NCI-H2227 (cell line): ENCODE data around the gene CDCA5.
A peak's percentile ranks its signal among the peaks of the same experiment; 100 is the strongest.

Experiments
- DNase-seq: peaks from one replicate; lab custom pipeline; 2025; ENCODE audit not compliant: unreplicated experiment; lab: John Stamatoyannopoulos, UW

Gene CDCA5

DNA sequence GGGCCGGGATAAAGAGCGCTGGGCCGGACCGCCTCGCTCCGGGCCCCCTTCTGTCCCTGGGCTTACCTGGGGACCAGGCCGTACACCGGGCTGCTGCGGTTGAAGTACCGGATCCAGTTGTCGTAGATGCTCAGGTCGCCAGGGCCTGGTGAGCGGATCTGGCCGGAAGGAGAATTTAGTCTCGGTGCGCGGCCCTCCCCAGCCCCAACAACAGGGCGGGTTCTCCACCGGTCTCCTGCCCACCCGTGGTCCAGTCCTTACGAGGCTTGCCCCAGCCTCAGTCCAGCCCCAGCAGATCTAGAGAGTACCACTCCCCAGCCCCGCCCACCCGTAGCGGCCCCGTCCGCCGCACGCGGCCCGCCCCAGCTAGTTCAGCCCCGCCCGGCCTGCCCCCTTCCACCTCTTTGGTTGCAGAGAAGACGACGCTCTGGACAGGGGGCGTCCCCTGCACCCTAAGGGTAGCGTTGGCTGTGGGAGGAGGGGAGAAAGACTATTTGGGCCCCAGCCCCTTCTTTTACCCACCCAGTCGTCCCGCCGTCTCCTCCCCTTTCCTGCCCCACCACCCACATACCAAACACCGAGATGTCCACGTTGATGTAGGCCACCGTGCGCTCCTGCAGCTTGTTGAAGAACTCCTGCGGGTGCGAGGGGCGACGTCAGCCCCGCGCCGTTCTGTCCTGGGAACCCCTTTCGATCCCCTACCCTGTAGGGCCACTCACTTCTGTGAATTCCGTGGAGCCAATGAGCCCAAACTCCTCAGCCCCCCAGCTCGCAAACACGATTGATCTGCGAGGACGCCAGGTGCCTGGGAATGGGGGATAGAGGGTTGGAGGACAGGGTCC is 36.0 kb downstream of the CDCA5 start:
- no peak for DNase-seq

DNA sequence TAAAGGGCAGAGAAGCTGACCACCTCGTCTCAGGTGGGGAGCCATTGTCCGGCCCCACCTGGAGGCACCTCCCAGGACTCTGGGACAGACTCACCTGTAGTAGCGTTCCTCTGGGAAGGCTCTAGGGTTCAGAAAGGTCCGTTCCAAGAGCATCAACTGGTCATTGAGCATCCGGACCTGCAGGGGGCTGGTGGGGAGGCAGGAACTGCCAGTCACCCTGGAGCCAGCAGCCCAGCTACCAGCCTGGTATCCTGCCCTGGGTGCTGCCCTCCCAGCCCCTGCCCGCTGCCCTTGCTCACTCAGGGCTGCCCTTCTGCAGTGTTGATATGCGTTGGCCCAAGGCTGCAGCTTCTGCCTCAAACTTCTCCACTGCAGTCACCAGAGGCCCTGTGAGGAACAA is 38.1 kb downstream of the CDCA5 start:
- no peak for DNase-seq

DNA sequence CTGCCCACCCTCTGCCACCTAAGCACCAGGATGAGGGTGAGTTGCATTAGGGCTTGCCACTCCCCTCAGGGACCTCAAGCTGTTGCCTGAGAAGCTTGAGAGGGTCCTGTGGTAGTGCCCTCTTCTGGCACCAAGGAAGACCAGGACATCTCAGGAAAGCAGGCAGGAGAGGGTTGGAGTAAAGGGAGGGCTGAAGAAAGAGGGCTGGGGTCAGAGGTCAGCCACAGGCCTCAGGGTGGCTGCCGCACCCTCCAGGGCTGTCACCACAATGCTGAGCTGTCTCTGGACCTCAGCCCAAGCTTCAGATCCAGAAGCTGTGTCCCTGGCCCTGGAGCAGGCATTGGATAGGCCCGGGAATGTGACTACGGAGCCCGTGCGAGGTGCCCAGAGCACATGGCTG is 38.8 kb downstream of the CDCA5 start:
- no peak for DNase-seq

DNA sequence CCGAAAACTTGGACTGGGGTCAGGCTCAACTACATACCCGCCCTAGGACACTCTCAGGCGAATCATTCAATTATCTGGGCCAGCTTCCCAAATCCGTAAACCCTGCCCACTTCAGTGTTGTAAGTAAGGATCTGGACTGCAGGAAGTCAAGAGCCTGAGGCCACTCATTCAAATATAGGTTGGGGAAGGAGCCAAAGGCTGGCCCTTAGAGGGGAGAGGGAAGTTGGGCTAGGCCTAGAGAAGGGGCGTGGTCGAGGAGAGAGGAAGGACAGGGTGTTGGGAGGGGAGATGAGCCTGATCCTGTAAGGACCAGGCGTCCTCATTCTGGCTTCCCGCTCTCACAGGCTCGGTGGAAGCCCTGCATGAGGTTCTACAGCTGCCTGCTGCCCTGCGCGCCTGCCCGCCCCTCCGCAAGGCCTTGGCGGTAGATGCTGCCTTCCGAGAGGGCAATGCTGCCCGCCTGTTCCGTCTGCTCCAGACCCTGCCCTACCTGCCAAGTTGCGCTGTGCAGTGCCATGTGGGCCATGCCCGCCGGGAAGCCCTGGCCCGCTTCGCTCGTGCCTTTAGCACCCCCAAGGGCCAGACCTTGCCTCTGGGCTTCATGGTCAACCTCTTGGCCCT is 39.8 kb downstream of the CDCA5 start:
- DNase-seq, result no peak

DNA sequence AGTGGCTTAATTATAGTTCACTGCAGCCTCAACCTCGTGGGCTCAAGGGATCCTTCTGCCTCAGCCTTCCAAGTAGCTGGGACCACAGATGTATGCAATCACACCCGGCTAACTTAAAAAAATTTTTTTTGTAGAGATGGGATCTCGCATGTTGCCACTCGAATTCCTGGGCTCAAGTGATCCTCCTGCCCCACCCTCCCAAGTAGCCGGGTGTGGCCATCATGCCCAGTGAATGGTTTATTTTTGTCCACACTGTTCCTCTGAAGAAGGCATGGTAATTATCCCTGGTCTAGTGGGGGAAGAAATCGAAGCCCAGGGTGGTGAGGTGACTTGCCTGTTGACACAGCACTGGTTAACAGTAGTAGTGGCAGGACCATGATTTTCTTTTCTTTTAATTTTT is 40.9 kb downstream of the CDCA5 start:
- no peak for DNase-seq

DNA sequence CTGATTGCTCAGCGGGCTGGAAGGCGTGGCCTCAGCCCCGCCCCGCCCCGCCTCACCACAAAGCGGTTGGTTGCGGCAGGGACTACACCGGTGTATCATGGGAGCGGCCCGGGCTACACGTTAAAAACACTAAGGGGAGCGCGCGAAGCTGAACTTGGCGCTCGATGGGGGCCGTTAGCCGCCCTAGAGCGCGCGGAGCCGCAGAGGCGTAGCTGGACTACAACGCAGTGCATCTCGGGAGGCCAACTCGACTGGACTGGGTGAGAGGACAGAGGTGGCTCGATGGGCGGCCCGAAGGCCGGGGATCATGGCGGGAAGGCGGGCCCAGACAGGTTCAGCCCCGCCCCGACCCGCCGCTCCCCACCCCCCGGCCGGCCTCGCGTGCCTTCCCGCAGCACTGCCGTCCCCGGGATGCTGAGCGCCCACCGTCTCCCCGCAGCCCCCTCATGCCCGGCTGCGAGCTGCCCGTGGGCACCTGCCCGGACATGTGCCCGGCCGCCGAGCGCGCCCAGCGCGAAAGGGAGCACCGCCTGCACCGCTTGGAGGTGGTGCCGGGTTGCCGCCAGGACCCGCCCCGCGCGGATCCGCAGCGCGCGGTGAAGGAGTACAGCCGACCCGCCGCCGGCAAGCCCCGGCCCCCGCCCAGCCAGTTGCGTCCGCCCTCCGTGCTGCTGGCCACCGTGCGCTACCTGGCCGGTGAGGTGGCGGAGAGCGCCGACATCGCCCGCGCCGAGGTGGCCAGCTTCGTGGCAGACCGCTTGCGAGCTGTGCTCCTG is 42.8 kb downstream of the CDCA5 start, which contains the start of gene SAC3D1:
TSS of gene SAC3D1 (plus strand) at position 364 of the 776 bp plus-strand sequence. CDS start at position 447, 83 bp downstream.
- DNase-seq, result peak; percentile 98

DNA sequence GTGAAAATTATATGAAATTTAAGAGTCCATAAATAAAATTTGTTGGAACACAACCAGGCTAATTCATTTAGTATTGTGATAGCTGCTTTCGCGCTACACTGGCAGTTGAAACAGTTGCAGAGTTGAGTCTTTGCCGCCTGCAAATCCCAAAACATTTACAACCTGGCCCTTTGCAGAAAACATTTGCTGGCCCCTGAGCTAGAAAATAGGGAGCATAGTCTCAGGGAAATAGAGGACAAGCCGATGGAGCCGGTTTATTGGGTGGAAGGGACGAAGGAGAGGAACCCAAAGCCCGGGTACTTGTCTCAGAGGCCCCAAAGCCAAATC is 43.4 kb downstream of the CDCA5 start:
- no peak for DNase-seq

DNA sequence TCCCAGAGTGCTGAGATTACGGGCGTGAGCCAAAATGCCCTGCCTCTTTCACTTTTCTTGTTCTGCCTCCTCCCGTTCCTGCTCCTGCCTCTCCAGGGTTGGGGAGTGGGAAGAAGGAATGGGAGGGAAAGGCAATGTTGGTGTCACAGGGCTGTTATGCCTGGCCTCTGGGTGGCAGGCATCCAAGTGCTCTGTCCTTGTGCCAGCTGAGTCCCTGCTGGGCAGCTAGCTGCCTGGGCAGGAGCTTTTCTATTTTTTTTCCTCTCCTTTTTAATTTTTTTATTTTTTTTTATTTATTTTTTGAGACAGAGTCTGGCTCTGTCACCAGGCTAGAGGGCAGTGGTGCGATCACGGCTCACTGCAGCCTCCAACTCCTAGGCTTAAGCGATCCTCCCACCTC is 46.9 kb downstream of the CDCA5 start:
- no peak for DNase-seq

DNA sequence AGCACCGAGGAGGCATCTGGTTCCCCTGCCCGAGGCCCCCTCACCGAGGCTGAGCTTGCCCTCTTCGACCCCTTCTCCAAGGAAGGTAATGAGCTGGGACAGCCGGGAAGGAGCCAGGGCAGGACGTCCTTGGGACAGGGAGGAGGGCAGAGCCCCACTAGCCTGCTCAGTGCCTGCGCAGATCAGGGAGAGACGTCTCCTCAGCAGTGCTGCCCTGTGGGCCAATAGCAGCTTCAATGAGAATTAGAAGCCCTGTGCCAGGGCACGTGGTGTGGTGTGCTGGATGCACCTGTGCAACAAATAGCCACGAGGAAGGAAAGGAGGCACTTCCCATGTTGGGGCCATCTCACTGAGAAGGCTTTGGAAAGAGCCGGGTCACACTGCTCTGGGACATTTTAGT is 48.3 kb downstream of the CDCA5 start:
- DNase-seq, result no peak

DNA sequence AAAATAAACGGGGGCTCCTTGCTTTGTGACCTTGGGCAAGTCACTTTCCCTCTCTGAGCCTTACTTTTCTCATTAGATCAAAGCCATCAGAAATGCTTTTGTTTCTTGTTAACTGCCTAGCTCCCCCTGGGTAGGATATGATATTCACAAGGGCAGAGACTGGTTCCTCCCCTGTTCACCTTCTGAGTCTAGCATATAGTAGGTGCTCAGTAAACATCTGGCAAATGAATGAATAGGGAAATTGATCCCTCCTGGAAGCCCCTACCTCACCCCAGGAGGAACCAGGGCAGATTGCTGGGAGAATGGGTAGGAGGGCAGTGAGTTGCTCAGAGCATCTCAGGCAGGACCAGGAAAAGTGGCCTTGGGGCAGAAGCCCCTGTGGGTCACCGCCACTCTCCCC is 49.4 kb downstream of the CDCA5 start:
- no peak for DNase-seq

DNA sequence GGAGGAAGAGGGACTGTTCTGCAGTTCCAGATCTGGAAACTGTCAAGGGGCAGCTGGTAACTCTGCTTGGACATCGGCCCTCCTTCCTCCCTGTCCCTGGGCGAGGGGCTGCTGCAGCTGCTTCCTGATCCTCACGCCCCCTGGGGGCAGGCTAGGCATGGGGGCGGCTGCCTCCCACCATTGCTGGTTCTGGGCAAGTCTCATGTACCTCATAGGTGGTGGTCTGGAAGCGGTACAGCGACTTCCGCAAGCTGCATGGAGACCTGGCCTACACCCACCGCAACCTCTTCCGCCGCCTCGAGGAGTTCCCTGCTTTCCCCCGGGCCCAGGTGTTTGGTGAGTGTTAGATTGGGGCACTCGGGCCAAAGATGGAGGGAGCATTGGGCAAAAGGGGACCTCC is 51.6 kb downstream of the CDCA5 start:
- no peak for DNase-seq
